Stimulated activated naive CD8-positive, alpha-beta T cell treated with anti-CD3 and anti-CD28 coated beads, Interleukin-15, Interleukin-2, amounts not matched to agents 100 ng/mL and 50 ng/mL, for 24 hours (primary cell): ENCODE measurements around the gene FBXL15.

ENCODE experiments used
- H3K27ac Mint-ChIP-seq: one replicate; pipeline ENCODE4 v1.8.0; 2021; ENCODE audit warnings: mild to moderate bottlenecking, mixed read lengths
- H3K27me3 Mint-ChIP-seq: one replicate; pipeline ENCODE4 v1.8.0; 2021; ENCODE audit warnings: mixed read lengths
- H3K36me3 Mint-ChIP-seq: one replicate; pipeline ENCODE4 v1.8.0; 2021; ENCODE audit warnings: low read depth, mixed read lengths
- H3K4me1 Mint-ChIP-seq: one replicate; pipeline ENCODE4 v1.8.0; 2021; ENCODE audit warnings: low read depth, mixed read lengths
- H3K4me3 Mint-ChIP-seq: one replicate; pipeline ENCODE4 v1.8.0; 2021; ENCODE audit warnings: mild to moderate bottlenecking, mixed read lengths
- H3K9me3 Mint-ChIP-seq: one replicate; pipeline ENCODE4 v1.8.0; 2021; ENCODE audit warnings: mixed read lengths

The FBXL15 gene

GRCh38 chr10:102424916-102425315 is 4.3 kb downstream of the FBXL15 start:
- no peaks in the 10 kb centered on the region for H3K9me3 Mint-ChIP-seq
- peaks cover 5% of the 10 kb centered on the region for H3K36me3 Mint-ChIP-seq
- H3K27me3 Mint-ChIP-seq: no peaks in the 10 kb centered on the region
- no peak overlapping the region for H3K4me3 Mint-ChIP-seq
- no peak overlapping the region for H3K27ac Mint-ChIP-seq
- H3K4me1 Mint-ChIP-seq: peaks cover 45% of the 10 kb centered on the region

- Mint-ChIP-seq H3K9me3 (no peaks in the 10 kb centered on the region), H3K36me3 (peaks cover 5% of the 10 kb centered on the region), H3K27me3 (no peaks in the 10 kb centered on the region), H3K4me1 (peaks cover 40% of the 10 kb centered on the region), H3K4me3 (no peak overlapping the region), H3K27ac (no peak overlapping the region)
Measured at GRCh38 chr10:102425444-102425843, 4.8 kb downstream of the FBXL15 start.

DNA sequence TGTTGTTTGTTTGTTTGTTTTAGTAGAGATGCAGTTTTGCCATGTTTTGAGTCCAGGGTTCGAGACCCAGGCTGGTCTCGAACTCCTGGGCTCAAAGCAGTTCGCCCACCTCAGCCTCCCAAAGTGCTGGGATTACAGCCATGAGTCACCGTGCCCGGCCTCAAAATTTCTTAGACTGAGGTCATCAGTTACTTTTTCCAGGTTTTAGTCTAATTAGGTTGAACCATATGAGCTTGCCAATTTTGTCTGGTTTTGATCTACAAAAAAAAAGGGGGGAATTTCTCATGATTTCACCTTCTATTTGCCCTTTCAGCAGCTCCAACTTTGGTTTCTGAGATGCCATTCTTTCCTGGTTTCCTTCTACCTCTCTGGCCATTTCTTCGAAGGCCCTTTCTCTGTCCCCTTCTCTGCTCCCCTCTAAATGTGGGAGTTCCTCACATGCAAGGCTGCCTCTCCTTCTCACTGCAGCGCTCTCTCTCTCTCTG is 6.2 kb downstream of the FBXL15 start:
- H3K27me3 Mint-ChIP-seq: no peaks in the 10 kb centered on the region
- no peak overlapping the region for H3K4me3 Mint-ChIP-seq
- H3K27ac Mint-ChIP-seq: peak overlapping the region; percentile 72
- H3K36me3 Mint-ChIP-seq: peaks cover 10% of the 10 kb centered on the region
- no peaks in the 10 kb centered on the region for H3K9me3 Mint-ChIP-seq
- peaks cover 40% of the 10 kb centered on the region for H3K4me1 Mint-ChIP-seq

GRCh38 chr10:102429468-102429867 is 8.8 kb downstream of the FBXL15 start:
- Mint-ChIP-seq H3K27me3 (no peaks in the 10 kb centered on the region), H3K9me3 (no peaks in the 10 kb centered on the region), H3K4me1 (peaks cover 42% of the 10 kb centered on the region), H3K36me3 (peaks cover 10% of the 10 kb centered on the region), H3K27ac (no peak overlapping the region), H3K4me3 (no peak overlapping the region)

- Mint-ChIP-seq H3K9me3 (no peaks in the 10 kb centered on the region), H3K4me3 (peak overlapping the region; percentile 92), H3K36me3 (peaks cover 8% of the 10 kb centered on the region), H3K27me3 (no peaks in the 10 kb centered on the region), H3K4me1 (peaks cover 53% of the 10 kb centered on the region), H3K27ac (peak overlapping the region; percentile 98)
Measured at GRCh38 chr10:102431452-102432124, 11.0 kb downstream of the FBXL15 start.

DNA sequence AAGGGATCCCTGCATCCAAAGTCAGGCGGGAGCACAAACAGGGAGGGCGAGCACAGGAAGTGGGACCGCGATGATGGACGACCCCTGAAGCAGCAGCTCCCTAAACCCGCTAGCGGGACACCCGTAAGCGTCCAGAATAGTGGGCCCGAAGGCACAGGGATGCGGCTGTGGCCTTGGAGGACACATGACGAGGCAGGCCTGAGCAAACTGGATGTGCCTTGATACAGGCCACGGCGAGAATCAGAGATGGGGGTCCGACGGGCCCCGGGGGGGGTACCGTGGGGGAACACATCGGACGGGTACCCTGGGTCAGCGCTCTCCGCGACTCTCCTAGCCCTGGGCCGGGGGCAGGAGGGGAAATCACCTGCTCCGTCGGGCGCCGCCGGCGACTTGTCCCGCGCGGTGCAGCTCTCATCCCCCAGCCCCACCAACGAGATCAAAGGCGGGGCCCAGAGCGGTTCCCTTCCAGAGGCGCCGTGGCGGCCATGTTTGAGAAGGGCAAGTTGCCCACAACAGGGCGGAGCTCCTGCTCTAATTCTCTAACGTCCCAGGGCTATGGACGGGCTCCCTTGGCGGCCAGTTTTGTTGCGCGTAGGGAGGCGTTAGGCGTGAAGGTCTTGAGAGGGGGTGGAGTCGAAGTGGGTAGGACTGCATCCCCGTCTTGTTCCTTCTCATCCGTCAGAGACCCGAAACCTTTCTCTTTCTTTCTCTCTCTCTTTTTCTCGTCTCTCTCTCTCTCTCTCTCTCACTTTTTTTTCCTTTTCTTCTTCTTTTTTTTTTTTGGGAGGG is 11.7 kb downstream of the FBXL15 start, which contains the start of gene CUEDC2:
Gene CUEDC2, minus strand, starts transcription at position 413 of the 789 bp plus-strand sequence. CDS start 7,386 bp downstream, outside the sequence.
- Mint-ChIP-seq H3K9me3 (no peaks in the 10 kb centered on the region), H3K36me3 (peaks cover 11% of the 10 kb centered on the region), H3K4me3 (peak within 1 kb of the TSS; percentile 92), H3K27ac (peak within 1 kb of the TSS; percentile 98), H3K4me1 (peaks cover 53% of the 10 kb centered on the region), H3K27me3 (no peaks in the 10 kb centered on the region)

GRCh38 chr10:102433619-102434046 is 13.0 kb downstream of the FBXL15 start:
- Mint-ChIP-seq H3K4me3 (peak overlapping the region; percentile 92), H3K27me3 (no peaks in the 10 kb centered on the region), H3K9me3 (no peaks in the 10 kb centered on the region), H3K27ac (peak overlapping the region; percentile 98), H3K4me1 (peaks cover 58% of the 10 kb centered on the region), H3K36me3 (peaks cover 20% of the 10 kb centered on the region)

- Mint-ChIP-seq H3K4me3 (peak overlapping the region; percentile 86), H3K27me3 (no peaks in the 10 kb centered on the region), H3K4me1 (peaks cover 58% of the 10 kb centered on the region), H3K9me3 (no peaks in the 10 kb centered on the region), H3K36me3 (peaks cover 20% of the 10 kb centered on the region), H3K27ac (peak overlapping the region; percentile 83)
Measured at GRCh38 chr10:102434394-102435132, 13.9 kb downstream of the FBXL15 start.

GRCh38 chr10:102435133-102435497 is 14.5 kb downstream of the FBXL15 start:
- Mint-ChIP-seq H3K4me3 (peak overlapping the region; percentile 86), H3K4me1 (peaks cover 58% of the 10 kb centered on the region), H3K9me3 (no peaks in the 10 kb centered on the region), H3K27me3 (no peaks in the 10 kb centered on the region), H3K36me3 (peaks cover 20% of the 10 kb centered on the region), H3K27ac (peak overlapping the region; percentile 83)

GRCh38 chr10:102435529-102436233 is 15.0 kb downstream of the FBXL15 start:
- Mint-ChIP-seq H3K27ac (peak overlapping the region; percentile 83), H3K9me3 (no peaks in the 10 kb centered on the region), H3K4me1 (peaks cover 60% of the 10 kb centered on the region), H3K4me3 (peak overlapping the region; percentile 86), H3K36me3 (peaks cover 20% of the 10 kb centered on the region), H3K27me3 (no peaks in the 10 kb centered on the region)

- peak overlapping the region; percentile 83 for H3K27ac Mint-ChIP-seq
- H3K9me3 Mint-ChIP-seq: no peaks in the 10 kb centered on the region
- H3K36me3 Mint-ChIP-seq: peaks cover 20% of the 10 kb centered on the region
- H3K27me3 Mint-ChIP-seq: no peaks in the 10 kb centered on the region
- peaks cover 61% of the 10 kb centered on the region for H3K4me1 Mint-ChIP-seq
- H3K4me3 Mint-ChIP-seq: peak overlapping the region; percentile 86
Measured at GRCh38 chr10:102436312-102436711, 15.7 kb downstream of the FBXL15 start.

DNA sequence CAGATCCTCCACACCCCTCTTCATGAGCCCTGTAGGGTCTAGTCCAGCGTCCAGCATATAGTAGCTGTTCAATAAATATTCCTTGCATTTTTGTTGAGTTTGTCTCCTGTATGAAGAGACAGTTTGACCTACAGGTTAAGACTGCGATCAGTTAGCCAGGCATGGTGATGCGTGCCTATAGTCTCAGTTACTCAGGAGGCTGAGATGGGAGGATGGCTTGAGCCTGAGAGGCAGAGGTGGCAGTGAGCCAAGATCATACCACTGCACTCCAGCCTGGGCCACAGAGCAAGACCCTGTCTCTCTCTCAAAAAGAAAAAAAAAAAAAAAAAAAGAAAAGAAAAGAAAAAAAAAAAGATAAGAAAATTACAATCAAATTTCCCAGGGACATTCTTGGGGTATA is 16.9 kb downstream of the FBXL15 start:
- no peaks in the 10 kb centered on the region for H3K27me3 Mint-ChIP-seq
- H3K27ac Mint-ChIP-seq: peak overlapping the region; percentile 23
- H3K4me3 Mint-ChIP-seq: peak overlapping the region; percentile 86
- H3K36me3 Mint-ChIP-seq: peaks cover 15% of the 10 kb centered on the region
- H3K4me1 Mint-ChIP-seq: peaks cover 53% of the 10 kb centered on the region
- no peaks in the 10 kb centered on the region for H3K9me3 Mint-ChIP-seq

DNA sequence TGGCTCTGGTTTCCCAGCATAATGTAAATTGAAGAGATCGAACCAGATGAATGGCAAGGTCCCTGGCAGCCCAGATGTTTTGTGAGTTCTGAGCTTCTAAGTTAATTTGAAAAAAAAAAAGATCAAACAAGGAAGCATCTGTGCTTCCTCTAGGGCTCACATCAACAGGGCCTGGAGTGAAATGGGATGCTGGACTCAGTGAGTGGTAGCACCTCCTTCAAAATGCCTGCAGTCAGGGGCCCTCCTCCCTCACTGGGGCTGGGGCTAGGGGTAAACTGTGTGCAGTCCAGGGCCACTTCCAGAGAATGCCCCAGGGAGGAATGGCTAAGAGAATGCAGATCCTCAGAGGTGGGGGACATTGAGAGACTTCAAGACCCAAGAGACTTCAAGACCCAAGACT is 17.7 kb downstream of the FBXL15 start:
- H3K36me3 Mint-ChIP-seq: peaks cover 15% of the 10 kb centered on the region
- no peaks in the 10 kb centered on the region for H3K27me3 Mint-ChIP-seq
- no peaks in the 10 kb centered on the region for H3K9me3 Mint-ChIP-seq
- H3K4me3 Mint-ChIP-seq: peak overlapping the region; percentile 86
- H3K27ac Mint-ChIP-seq: no peak overlapping the region
- H3K4me1 Mint-ChIP-seq: peaks cover 49% of the 10 kb centered on the region

- Mint-ChIP-seq H3K4me3 (no peak overlapping the region), H3K4me1 (peaks cover 14% of the 10 kb centered on the region), H3K36me3 (no peaks in the 10 kb centered on the region), H3K27ac (no peak overlapping the region), H3K9me3 (no peaks in the 10 kb centered on the region), H3K27me3 (no peaks in the 10 kb centered on the region)
Measured at GRCh38 chr10:102444851-102445250, 24.2 kb downstream of the FBXL15 start.
